Lower lobe of right lung (tissue), 2 donors: ENCODE results near the gene KLF16. TPM values are rescaled to one million over a fixed set of nuclear protein-coding genes. Genes with fewer than 3 reads are reported as not detected.

Experiments used
- ATAC-seq, 2 donors: fragments of 200-7000 bp; cut with Tn5 transposase; one replicate each; pipeline ENCODE4 v1.9.1; 2020 to 2022; ENCODE audit warnings: mild to moderate bottlenecking in 2 of 2, moderate library complexity in 2 of 2
- DNase-seq: peaks from one replicate; pipeline ENCODE4 v3.0.0-alpha.2; 2020
- H3K27ac ChIP-seq: fragments of 200-600 bp; one replicate; pipeline ENCODE4 v1.8.0; 2022
- H3K27me3 ChIP-seq: fragments of 200-600 bp; one replicate; pipeline ENCODE4 v1.8.0; 2022; ENCODE audit warnings: low read depth
- H3K36me3 ChIP-seq: fragments of 200-600 bp; one replicate; pipeline ENCODE4 v1.8.0; 2022; ENCODE audit warnings: mild to moderate bottlenecking
- H3K4me1 ChIP-seq: fragments of 200-600 bp; one replicate; pipeline ENCODE4 v1.8.0; 2022
- H3K4me3 ChIP-seq: fragments of 200-600 bp; one replicate; pipeline ENCODE4 v1.8.0; 2022; ENCODE audit warnings: mild to moderate bottlenecking
- H3K9me3 ChIP-seq: fragments of 200-600 bp; one replicate; pipeline ENCODE4 v1.8.0; 2022
- intact Hi-C: fragments of 100-400 bp; cut with DNase I; formaldehyde crosslinking; loops from one replicate; pipeline ENCODE4 v1.11.0; 2022
- total RNA-seq: library from RNA; stranded (reverse); fragmentation: NEBNext Ultra II Directional; extraction: Animal tissue kit (Norgen Biotek cat#: 25700); gene quantifications from one replicate; pipeline ENCODE4 v1.2.1, GENCODE V29; 2021
- TF ChIP-seq, protein P1 (sequence below): fragments of 200-600 bp; IDR thresholded peaks from one replicate; pipeline ENCODE4 v1.8.0; 2022; ENCODE audit warnings: antibody characterized with exemption, mild to moderate bottlenecking
- donor health status: DM: no; HTN: yes; CAD: no; lungs with severe emphysema.

KLF16 gene
- total RNA-seq, 1 donor from 2014 or later = 22.2 TPM

DNA sequence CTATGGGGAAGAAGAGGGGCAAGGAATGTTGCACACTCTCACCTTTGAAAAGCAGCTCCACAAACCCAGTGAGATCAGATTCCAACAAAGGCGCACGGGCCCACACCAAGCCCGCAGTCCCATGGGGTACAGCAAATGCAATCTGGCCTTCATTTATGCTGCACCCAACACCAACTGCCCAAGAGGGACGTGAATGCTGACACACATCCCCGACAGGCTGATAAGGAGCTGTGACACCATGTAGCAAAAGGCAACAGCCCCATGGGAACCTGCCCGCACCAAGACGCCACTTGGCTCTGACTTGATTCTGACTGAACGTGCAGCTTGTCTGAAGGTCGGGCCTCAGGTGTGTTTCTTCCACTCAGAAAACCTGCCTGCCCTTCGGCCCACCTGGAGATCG is 32.4 kb downstream of the KLF16 start:
- DNase-seq = no peak
- Histone ChIP-seq H3K4me3 (no peak overlapping the region), H3K27ac (no peak overlapping the region), H3K36me3 (peaks cover 37% of the 10 kb centered on the region), H3K9me3 (no peaks in the 10 kb centered on the region), H3K4me1 (peaks cover 22% of the 10 kb centered on the region), H3K27me3 (no peaks in the 10 kb centered on the region)
- ATAC-seq = no peak
- intact Hi-C loops = no loop called here
- TF ChIP-seq, protein P1, sequence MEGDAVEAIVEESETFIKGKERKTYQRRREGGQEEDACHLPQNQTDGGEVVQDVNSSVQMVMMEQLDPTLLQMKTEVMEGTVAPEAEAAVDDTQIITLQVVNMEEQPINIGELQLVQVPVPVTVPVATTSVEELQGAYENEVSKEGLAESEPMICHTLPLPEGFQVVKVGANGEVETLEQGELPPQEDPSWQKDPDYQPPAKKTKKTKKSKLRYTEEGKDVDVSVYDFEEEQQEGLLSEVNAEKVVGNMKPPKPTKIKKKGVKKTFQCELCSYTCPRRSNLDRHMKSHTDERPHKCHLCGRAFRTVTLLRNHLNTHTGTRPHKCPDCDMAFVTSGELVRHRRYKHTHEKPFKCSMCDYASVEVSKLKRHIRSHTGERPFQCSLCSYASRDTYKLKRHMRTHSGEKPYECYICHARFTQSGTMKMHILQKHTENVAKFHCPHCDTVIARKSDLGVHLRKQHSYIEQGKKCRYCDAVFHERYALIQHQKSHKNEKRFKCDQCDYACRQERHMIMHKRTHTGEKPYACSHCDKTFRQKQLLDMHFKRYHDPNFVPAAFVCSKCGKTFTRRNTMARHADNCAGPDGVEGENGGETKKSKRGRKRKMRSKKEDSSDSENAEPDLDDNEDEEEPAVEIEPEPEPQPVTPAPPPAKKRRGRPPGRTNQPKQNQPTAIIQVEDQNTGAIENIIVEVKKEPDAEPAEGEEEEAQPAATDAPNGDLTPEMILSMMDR = no peak

DNA sequence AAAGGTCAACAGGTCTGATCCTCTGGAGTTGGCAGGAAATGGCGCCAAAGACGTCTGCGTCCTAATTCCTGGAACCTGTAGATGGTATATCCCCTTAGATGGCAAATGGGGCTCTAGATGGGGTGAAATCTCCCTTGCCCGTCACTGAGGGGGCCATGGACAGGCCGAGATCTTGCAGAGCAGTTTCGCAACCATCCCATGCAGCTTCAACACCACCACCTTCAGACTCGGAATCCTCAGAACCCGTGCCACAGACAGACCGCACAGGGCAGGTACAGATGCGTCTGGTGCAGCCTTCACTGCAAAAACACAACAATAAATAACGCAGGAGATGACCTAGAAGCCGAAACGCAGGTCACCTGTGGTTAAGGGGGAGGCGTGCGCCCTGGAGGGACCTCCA is 32.8 kb downstream of the KLF16 start:
- H3K9me3 ChIP-seq = no peaks in the 10 kb centered on the region
- no peaks in the 10 kb centered on the region for H3K27me3 ChIP-seq
- H3K4me1 ChIP-seq = peaks cover 22% of the 10 kb centered on the region
- TF ChIP-seq, protein P1 = no peak
- H3K36me3 ChIP-seq = peaks cover 41% of the 10 kb centered on the region
- no peak overlapping the region for H3K27ac ChIP-seq
- no peak for ATAC-seq
- H3K4me3 ChIP-seq = no peak overlapping the region
- DNase-seq = no peak
- intact Hi-C loops = no loop called here

DNA sequence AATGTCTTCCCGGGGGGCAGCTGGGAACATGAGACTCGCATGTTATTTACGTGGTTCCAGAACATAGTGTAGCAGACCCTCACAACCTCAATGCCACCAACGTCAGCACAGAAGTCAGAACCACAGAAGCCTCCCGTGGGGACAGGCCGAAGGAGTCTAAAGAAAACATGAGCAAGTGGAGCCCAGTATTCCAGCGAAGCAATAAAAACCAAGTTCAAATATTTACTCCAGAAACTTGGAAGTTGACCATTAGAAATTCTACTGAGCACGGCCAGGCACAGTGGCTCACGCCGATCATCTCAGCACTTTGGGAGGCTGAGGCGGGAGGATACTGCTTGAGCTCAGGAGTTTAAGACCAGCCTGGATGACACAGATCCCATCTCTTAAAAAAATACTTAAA is 33.4 kb downstream of the KLF16 start:
- H3K27ac ChIP-seq = no peak overlapping the region
- intact Hi-C loops = no loop called here
- H3K36me3 ChIP-seq = peaks cover 47% of the 10 kb centered on the region
- H3K4me3 ChIP-seq = no peak overlapping the region
- DNase-seq = no peak
- H3K4me1 ChIP-seq = peaks cover 18% of the 10 kb centered on the region
- TF ChIP-seq, protein P1 = no peak
- no peaks in the 10 kb centered on the region for H3K9me3 ChIP-seq
- no peak for ATAC-seq
- H3K27me3 ChIP-seq = no peaks in the 10 kb centered on the region

DNA sequence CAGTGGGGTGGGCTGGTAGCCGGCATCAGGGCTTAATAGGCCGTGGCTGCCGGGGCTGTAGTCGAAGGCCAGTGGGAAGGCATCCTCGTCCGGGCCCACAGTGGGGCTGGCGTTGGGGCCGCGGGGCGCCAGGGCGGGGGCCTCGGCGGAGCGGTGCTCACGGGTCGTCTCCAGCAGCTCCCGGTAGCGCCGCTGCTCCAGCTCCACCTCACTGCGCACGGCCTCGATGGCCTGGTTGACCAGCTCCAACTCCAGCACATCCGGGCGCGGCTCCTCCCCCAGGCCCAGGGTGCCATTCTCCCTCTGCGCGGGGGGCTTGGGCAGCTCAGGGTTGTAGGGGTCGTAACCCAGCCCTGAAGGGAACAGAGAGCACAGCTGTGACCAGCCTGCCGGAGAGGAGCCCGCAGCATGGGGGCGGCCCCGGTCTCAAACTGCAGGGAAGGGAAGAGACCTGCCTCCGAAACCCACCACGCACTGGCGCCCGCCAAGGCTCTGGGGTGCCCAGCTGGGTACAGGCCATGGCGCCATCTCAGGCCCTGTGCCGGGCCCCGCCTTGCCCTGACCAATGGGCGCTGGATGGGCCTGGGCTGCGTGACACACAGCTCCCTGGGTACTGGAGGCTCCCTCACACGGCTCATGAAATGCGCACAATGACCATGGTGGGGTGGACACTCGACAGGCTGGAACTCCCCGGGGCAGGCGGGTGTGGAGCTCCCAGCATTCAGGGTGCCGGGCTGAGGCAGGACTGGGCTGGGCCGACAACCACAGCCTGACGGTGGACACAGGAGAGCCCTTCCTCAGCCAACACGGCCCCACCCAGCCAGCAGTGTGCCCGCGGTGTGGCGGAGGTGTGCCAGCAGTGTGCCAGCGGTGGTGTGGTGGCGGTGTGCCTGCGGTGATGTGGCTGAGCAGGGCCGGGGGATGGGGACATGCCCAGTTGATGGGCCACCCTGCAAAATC is 34.8 kb downstream of the KLF16 start:
- Histone ChIP-seq H3K4me1 (peaks cover 7% of the 10 kb centered on the region), H3K9me3 (no peaks in the 10 kb centered on the region), H3K27me3 (no peaks in the 10 kb centered on the region), H3K36me3 (peaks cover 61% of the 10 kb centered on the region), H3K4me3 (no peak overlapping the region), H3K27ac (no peak overlapping the region)
- TF ChIP-seq, protein P1 = no peak
- ATAC-seq (no peak), DNase-seq (no peak)
- intact Hi-C loops = no loop called here

DNA sequence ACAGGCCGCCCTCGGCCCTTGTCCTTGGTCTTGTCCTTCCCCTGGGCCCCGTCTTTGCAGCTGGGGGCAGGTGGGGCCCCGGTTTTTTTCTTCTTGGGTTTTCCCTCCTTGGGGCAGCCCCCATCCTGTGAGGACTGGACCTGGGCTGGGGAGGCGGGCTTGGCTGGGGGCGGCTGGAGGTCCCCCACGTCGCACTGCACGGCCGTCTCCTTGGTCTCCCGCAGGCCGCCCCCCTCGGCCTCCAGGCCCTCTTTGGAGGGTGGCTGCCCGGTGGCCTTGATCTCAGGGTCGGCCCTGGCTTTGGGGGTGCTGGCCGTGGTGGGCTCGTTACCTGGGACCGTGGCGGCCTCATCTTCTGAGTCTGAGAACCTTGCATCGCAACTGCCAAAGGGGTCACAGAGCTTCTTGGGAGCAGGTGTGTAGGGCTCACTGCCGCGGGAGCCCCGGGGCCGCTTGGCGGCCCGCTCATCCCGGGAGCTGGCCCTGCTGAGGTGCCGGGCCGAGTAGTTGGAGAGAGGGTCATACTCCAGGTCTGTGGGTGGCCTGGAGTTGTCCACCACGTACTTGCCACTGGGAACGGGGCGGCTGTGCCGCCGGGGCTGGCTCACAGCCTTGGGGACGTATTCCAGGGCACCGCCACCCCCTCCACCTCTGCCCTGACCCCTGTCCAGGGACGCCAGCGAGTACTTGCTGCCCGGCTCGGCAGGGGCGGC is 35.7 kb downstream of the KLF16 start:
- no peaks in the 10 kb centered on the region for H3K9me3 ChIP-seq
- ATAC-seq (no peak), DNase-seq (no peak)
- no peak overlapping the region for H3K4me3 ChIP-seq
- no peak overlapping the region for H3K27ac ChIP-seq
- TF ChIP-seq, protein P1 = no peak
- H3K36me3 ChIP-seq = peaks cover 69% of the 10 kb centered on the region
- H3K4me1 ChIP-seq = no peaks in the 10 kb centered on the region
- intact Hi-C loops = no loop called here
- no peaks in the 10 kb centered on the region for H3K27me3 ChIP-seq
